HG02884 (cell line): Measurements from ENCODE around the gene CNTFR.
"Not testable (repeated sequence)": the region's sequence is repeated elsewhere in the genome, so short reads cannot be mapped to it uniquely, and the experiment has no call there.

Source experiments
- ATAC-seq: cut with Tn5 transposase; IDR thresholded peaks from one replicate; pipeline ENCODE4 v1.9.1; 2021; ENCODE audit warnings: mild to moderate bottlenecking, moderate library complexity; ENCODE audit not compliant: unreplicated experiment

CNTFR gene

DNA sequence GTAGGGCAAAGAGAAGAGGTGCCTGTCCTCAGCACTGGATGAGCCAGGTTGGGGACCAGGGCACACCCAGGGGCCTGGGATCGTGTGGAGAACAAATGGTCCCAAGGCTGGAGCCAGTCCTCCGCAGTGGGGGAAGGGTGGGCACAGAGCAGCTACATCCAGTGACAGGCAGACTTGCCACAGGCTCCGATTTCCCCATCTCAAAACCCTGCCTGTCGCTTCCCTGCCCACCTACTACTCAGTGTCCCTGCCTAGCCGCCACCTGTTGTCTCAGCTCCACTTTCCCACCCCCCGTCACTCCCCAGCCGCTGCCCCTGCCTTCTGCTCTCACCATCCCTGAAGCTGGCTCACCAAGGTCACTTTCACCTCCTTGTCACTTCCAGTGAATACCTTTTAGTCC is 52.8 kb downstream of the CNTFR start:
- ATAC-seq = no peak

DNA sequence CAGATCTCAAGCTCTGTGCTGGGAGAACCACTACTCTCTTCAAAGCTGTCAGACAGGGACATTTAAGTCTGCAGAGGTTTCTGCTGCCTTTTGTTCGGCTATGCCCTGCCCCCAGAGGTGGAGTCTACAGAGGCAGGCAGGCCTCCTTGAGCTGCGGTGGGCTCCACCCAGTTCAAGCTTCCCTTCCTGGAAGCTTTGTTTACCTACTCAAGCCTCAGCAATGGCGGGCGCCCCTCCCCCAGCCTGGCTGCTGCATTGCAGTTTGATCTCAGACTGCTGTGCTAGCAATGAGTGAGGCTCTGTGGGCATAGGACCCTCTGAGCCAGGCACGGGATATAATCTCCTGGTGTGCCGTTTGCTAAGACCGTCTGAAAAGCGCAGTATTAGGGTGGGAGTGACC is 57.5 kb downstream of the CNTFR start:
- ATAC-seq = not testable (repeated sequence)

DNA sequence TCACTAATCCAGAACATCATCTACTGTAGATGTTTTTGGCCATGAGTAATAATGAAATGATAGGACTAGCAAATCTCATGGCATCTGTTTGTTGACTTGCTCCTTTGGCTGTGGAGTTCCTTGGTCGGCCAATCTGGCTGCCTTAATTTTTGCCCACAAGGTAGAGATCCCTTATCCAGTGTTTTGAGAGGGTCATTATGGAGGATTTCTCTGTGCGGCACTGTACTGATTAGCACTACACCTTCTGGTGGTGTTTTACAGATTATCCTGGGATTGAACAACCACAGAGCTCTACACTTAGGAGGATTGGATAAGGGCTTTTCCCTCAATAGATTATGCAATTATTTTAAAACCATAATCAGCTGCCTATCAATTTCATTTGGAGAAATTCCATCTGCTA is 63.5 kb downstream of the CNTFR start:
- ATAC-seq = no peak

DNA sequence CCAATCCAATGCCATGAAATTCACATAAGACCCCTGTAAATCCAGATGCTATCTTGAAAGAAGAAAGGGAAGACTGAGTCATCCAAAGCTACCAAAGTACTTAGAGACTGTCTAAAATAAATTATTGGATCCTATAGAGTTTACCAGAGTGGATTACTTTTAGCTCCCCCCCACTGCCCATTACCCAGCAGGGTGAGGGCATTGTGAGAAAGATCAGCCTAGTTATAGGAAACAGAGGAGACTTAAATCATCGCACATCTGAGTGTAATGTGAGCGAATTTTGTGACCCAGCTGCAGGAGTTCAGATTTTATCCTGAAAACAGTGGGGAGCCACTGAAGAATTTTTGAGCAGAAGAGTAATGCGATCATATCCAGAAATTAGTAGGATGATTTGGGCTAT is 65.2 kb downstream of the CNTFR start:
- no peak for ATAC-seq

DNA sequence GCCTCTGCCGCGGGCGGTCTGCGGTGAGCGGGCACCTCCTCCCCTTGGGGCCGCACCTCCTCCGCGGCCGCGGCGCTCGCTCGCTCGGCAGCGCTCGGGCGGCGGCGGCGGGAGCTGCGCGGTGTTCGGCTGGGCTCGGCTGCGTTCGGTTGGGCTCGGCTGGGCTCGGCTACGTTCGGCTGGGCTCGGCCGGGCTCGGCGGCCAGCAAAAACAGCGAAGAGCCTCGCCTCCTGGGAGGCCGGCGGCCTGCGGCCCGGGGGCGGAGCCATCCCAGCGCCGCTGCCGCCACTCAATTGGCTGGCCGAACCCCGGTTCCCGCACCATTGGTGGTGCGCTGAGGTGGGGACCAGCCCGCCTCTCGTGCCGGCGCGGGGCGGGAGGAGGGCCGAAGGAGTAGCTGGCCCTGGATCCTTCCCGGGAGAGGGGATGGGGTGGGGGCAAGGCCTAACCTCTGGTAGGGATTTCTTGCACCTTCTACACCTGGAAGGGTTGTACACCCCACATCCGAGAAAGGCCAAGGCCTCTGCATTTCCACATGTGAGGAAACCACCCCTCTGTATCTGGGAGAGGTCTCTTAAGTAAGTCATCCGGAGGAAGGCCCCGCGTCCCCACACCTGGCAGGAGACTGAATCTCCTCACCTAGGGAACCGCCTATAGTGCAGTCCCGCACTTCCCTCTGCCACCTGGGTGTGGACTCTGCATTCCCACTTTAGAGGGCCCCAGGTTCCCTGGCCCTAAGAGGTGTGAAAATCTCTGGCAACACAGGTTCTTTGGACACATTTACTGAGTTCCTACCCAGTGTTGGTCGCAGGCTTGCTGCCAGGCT is 66.3 kb downstream of the CNTFR start, which contains the start of gene ENHO:
TSS of gene ENHO (minus strand) at position 20 of the 827 bp plus-strand sequence. CDS start 1,295 bp downstream, outside the sequence.
- peak; percentile 84 for ATAC-seq

DNA sequence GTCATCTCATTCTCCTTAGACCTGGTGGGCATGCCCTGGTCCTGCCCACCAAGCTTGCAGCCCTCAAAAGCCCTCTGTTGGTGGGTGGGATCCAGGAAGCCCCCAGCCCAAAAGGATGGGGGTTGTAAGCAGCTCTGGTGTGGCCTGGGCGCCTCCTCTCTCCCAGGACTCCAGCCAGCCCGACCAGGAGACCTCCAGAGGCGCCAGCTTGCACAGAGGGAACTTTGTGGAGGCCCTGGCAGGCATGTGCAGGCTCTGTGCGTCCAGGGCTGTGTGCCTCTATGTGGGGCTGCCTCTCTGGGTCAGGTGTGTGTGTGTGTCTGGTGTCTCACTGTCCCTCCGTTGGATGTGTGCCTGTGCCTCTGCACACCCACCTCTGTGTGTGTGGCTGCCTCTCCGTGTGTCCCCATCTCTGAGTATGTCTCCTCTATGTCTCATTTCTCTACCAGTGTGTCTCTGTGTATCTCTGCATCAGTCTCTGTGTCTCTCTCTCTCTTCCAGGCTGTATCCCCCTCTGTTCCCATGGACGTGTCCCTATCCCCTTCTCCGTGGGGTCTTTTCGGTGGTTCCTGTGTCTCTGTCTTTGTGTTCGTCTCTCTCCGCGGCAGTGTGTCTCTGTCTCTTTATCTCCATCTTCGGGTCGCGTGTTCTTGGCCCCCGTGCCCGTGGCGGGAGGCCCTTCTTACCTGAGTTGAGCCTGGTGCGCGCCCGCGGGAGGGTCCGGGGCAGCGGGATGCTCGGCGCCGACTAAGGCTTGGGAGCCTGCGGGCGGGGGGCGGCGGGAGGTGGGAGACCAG is 67.2 kb downstream of the CNTFR start:
- ATAC-seq = no peak

DNA sequence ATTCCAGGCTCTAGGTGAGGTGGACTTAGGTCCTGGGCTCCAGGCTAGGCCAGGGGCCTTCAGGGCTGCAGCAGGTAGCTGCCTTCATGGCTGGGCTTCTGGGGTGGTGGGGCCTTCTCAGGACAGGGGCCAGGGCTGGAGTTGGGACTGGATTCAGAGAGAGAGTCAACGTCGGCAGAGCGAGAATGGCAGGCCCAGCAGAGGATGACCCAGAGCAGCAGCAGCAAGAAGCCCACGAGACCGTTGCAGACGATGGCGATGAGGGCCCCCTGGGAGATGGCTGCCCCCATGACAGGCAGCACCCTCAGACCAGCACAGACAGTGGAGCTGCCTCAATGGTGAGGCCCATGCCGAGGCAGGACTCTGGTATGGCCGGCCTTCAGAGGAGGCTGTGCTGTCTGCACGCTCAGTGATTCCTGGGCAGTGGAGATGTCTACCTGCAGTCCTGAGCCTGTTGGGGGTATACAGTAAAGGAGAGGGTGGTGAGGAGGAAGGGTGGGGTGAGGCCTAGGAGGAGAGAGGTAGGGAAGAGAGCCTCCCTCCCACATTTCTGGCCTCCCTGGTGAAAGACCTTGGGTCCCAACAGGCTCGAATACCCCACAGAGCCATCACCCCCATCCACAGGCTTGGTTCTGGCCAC is 68.0 kb downstream of the CNTFR start:
- ATAC-seq = no peak

DNA sequence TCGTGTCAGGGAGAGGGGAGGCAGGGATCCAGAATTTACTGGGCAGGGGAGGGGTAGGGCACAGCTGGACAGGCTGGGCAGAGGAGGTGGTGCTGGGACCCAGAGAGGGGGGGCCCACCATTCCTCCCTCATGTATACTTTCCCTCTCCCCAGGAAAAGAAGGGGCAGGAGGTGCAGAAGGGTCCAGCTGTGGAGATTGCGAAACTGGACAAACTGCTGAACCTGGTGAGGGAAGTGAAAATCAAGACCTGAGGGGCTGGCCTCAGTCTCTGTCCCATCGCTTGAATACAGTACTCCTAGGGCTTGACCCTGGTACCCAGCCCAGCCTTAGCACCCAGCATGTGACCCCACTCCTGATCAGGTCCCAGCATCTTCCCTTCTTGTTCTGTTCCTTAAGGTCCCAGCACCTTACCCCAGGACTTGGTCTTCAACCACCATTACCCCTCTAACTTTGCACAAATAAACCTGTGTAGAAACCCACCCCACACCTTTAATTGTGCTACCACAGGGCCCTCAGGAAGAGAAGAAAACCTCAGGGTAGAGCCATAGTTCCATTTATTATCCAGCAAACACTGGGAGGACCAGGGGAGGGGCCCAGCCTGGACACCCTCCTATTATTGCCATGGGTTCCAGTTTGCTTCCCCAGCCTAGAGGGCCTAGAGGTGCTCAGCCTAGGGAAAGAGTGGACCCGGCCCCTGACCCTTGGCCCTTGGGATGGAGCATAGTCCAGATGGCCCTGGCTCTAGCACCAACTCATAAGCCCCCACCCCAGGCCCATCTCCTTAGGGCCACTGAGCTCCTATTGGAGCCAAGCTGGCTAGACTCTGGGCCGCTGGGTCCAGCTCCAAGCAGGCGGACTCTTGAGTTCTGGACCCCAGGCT is 68.8 kb downstream of the CNTFR start:
- ATAC-seq = no peak

DNA sequence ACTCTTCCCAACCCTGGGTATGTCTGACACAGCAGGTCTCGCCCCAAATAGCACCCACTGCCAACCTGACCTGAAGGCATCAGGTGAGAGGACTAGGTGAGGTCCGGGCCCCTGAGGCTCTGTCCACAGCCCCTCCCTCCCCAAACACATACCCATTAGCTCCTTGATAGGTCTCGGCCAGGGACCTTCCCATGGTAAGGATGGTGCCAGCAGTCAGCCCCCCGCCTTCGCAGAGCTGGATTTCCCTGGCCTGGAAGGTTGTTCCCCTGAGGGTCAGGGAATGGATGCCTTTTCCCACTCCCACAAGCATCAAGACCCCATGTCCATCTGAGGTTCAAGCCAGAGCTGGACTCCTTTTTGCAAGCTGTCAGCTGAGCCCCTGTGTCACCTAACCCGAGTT is 69.4 kb downstream of the CNTFR start:
- ATAC-seq = no peak

DNA sequence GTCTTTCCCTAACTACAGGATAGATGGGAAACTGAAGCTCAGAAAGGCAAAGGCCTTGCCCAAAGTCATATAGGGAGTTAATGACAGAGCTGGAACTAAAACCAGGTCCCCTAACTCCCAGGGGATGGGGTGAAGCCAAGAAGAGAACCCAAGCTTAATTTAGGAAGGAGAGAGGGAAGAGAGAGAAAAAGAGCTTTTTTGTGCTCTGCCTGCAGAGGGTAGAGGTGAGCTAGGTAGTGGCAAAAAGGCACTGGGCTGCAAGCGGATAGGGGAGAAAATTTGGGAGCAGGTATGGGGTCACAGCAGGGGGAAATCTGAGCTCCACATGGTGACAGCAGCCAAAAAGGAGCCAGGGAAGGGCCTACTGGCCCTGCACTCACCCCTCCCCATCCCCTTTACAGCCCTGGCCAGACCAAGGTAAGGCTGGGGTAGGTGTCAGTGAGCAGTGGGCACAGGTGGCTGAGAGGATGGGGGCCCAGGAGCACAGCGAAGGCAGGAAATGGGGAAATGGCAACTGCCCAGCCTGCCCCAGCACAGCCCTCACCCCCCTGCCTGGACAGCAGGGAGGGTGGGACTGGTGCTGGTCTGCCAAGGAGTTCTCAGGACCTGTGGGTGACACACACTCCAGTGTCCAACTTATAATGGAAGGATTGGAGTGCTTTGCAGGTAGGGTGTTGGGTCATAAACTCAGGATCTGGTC is 70.1 kb downstream of the CNTFR start:
- no peak for ATAC-seq

DNA sequence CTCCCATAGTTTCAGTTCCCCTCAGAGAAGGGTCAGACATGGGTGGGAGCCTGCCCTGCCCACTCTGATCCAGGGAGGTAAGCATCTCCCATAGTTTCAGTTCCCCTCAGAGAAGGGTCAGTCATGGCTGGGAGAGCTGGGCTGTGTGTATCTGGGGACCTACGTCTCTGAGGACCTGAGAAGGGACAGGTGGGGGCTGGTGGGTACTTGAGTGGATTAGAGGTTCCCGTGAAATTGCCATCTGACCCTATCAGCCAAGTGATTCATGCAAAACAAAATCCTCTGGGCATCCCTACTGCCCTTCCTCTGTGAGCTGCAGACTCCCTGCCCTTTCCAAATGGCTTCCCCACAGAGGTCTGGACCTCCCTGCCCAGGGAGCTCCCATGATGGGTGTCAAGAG is 70.6 kb downstream of the CNTFR start:
- ATAC-seq = no peak

DNA sequence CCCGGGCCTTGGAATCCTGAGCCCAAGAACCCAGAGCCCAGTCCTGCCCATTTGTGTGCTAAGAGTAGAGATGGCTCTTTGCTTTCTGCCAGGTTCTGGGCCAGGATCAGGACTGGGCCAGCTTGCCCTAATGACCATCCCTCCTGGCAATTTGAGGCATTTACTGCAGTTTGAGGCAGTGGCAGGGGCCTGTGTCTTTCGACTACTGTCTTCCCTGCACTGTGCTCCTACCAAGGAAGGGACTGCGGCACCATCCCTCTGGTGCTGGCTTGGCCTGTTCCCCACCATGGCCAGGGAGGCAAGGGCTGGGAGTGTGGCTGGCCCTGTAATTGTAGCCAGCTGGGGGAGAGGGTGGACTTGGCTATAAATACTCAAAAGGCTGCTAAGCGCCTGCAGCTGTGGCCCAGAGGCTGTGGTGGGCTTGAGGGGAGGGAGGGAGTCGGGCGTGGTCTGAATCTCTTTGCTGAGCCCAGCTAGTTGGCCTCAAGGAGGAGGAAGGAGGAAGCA is 71.4 kb downstream of the CNTFR start:
- ATAC-seq = no peak

DNA sequence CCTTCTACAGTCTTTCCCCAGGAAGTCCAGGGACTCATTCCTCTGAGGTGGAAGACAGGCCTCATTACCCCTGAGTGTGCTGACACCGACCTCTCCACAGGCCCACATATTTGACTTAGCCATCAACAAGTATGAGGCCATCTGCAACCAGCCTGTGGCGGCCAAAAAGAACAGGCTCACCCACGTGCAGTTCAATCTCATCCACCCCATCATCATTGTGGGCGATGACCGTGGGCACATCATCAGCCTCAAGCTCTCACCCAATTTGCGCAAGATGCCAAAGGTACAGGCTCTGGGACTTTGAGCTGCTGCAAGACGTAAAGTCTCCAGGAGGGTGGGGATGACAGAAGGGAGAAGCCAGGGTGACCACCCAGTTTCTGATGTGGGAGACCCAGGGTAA is 72.3 kb downstream of the CNTFR start:
- no peak for ATAC-seq

DNA sequence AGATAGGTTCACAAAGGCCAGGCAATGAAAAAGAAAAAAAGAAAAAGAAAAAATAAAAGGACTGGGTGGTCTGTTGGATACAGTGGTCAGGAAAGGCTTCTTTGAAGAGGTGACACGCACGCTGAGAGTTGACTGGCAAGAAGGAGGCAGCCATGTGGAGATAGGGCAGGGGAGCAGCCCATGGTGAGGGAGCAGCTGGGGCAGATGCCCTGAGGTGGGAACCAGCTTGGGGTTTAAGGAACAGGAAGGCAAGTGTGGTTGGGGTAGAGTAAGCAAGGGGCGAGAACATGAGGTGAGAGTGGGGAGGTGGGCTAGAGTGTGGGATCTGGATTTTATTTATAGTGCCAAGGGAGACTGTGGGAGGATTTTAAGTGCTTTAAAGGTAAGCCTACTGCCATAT is 73.6 kb downstream of the CNTFR start:
- no peak for ATAC-seq

DNA sequence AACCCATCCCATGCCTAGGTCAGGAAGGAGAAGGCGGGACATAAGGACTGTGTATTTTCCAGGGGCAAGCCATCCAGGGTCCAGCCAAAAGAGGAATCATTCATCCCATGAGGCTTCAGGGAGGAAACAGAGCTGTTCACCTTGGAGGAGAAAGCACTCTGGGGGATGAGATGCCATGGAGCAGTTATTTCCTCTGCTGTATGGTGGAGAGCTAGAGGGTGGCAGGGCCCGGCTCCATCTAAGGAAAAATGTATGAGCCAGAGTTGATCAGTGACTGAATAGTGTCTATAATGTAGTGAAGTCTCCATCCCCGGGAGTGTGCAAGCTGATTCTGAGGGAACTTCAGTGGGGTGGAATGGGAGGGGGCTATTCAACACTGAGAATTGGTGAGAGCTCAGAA is 74.7 kb downstream of the CNTFR start:
- no peak for ATAC-seq

DNA sequence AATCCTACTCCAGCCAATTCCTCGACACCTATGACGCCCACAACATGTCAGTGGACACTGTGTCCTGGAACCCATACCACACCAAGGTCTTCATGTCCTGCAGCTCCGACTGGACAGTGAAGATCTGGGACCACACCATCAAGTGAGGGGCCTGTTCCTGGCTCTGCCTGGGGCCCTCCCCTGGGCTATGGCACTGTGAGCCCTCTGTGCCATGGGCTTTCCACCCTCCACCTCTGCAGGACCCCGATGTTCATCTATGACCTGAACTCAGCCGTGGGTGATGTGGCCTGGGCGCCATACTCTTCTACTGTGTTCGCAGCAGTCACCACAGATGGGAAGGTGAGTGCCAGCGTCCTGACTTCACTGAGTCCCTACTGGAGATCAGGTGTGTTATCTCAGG is 75.1 kb downstream of the CNTFR start:
- ATAC-seq = no peak

DNA sequence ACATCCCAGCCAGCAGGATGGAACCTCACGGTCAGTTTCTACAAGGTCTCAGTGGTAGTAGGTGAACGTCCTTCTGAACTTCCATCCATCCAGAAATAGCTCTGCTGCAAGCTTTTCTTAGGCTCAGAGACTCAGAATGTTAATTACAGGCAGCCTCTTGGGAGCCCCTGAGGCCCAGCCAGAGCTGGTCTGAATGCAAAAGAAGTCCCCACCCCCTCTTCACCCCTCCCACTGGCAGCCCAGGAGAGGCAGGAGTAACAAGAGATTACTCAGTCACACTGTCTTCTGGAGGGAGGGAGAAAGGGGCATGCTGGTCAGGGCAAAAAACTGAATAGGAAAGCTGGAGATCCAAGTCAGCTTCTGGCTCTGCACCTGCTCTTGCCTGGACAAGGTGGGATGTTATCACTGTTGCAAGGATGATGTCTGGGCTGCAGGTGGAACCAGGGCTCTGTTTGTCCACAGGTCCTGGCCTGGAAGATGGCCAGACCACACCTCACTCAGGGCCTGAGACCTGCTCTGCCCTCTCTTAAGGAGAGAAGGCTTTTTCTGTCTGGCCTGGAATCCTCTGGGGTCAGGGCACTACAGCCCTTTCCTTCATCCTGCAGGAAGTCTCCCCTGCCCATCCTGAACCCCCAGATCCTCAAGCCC is 75.8 kb downstream of the CNTFR start:
- ATAC-seq = no peak

DNA sequence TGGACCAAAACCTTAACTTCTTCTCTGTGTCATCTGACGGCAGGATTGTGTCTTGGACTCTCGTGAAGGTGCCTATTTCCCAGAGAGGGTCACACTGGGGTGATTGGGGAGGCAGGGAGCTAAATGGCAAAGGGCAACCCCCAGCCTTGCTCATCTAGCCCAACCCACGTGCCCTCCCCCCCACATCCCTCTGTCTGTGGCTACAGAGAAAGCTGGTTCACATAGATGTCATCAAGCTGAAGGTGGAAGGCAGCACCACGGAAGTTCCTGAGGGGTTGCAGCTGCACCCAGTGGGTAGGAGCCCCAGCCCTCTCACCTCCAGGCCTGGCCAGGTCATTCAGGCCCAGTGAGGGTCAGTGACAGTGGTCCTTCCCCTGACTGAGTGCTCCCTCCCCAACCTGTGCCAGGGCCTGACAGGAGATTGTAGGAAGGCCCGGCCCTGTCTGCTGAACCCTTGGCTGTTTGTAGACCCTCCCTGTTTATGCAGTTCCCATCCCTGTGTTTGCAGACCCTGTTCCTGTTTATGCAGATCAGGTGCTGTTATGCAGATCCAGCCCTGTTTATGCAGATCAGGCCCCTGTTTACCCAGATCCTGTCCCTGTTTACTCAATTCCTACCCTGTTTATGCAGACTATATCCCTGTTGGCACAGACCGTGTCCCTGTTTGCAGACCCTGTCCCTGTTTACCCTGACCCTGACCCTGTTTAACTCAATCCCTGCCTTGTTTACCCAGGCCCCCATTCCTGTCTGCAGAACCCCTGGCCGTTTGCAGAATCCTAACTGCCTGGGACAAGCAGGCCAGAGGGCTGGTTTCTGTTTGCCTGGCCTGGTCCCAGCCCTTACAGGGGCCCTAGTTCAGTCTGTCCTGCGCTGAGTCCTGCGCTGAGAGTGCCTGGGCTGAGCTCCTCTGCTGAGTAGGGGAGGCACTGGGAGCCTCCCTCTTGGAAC is 77.1 kb downstream of the CNTFR start:
- no peak for ATAC-seq
